ENCODE measurements around the gene PELI2.

PELI2 gene

GRCh38 chr14:56293506-56293905 is 175.3 kb downstream of the PELI2 start:
- H3K27ac ChIP-seq (ENCODE audit: low read depth, low read length), result no peak overlapping the region
- H3K4me3 ChIP-seq (ENCODE audit: low read depth in 1 of 2, low read length in 2 of 2), result no peak overlapping the region
- peaks cover 22% of the 10 kb centered on the region for H3K36me3 ChIP-seq (ENCODE audit: insufficient read depth, low read length)
- no peaks in the 10 kb centered on the region for H3K9me3 ChIP-seq (ENCODE audit: low read length)
- H3K27me3 ChIP-seq (ENCODE audit: control insufficient read depth in 1 of 2, insufficient read depth in 2 of 2, low read length in 2 of 2), result no peaks in the 10 kb centered on the region
- H3K4me1 ChIP-seq (ENCODE audit: insufficient read depth, low read length), result no peaks in the 10 kb centered on the region
- H3K9ac ChIP-seq (ENCODE audit: low read length), result no peak overlapping the region

- Histone ChIP-seq H3K9me3 (ENCODE audit: low read length) (no peaks in the 10 kb centered on the region), H3K4me3 (ENCODE audit: low read depth in 1 of 2, low read length in 2 of 2) (no peak overlapping the region), H3K4me1 (ENCODE audit: insufficient read depth, low read length) (no peaks in the 10 kb centered on the region), H3K36me3 (ENCODE audit: insufficient read depth, low read length) (peaks cover 22% of the 10 kb centered on the region), H3K27me3 (ENCODE audit: control insufficient read depth in 1 of 2, insufficient read depth in 2 of 2, low read length in 2 of 2) (no peaks in the 10 kb centered on the region), H3K27ac (ENCODE audit: low read depth, low read length) (no peak overlapping the region), H3K9ac (ENCODE audit: low read length) (no peak overlapping the region)
Observed at GRCh38 chr14:56294128-56294527, 175.9 kb downstream of the PELI2 start.

GRCh38 chr14:56295743-56296142 is 177.5 kb downstream of the PELI2 start:
- Histone ChIP-seq H3K4me1 (ENCODE audit: insufficient read depth, low read length) (no peaks in the 10 kb centered on the region), H3K27me3 (ENCODE audit: control insufficient read depth in 1 of 2, insufficient read depth in 2 of 2, low read length in 2 of 2) (no peaks in the 10 kb centered on the region), H3K4me3 (ENCODE audit: low read depth in 1 of 2, low read length in 2 of 2) (no peak overlapping the region), H3K36me3 (ENCODE audit: insufficient read depth, low read length) (peaks cover 17% of the 10 kb centered on the region), H3K27ac (ENCODE audit: low read depth, low read length) (no peak overlapping the region), H3K9me3 (ENCODE audit: low read length) (no peaks in the 10 kb centered on the region), H3K9ac (ENCODE audit: low read length) (no peak overlapping the region)

GRCh38 chr14:56297449-56297848 is 179.2 kb downstream of the PELI2 start:
- Histone ChIP-seq H3K27ac (ENCODE audit: low read depth, low read length) (no peak overlapping the region), H3K9me3 (ENCODE audit: low read length) (no peaks in the 10 kb centered on the region), H3K27me3 (ENCODE audit: control insufficient read depth in 1 of 2, insufficient read depth in 2 of 2, low read length in 2 of 2) (no peaks in the 10 kb centered on the region), H3K4me1 (ENCODE audit: insufficient read depth, low read length) (no peaks in the 10 kb centered on the region), H3K36me3 (ENCODE audit: insufficient read depth, low read length) (peaks cover 3% of the 10 kb centered on the region), H3K9ac (ENCODE audit: low read length) (no peak overlapping the region), H3K4me3 (ENCODE audit: low read depth in 1 of 2, low read length in 2 of 2) (no peak overlapping the region)

- Histone ChIP-seq H3K27me3 (ENCODE audit: control insufficient read depth in 1 of 2, insufficient read depth in 2 of 2, low read length in 2 of 2) (no peaks in the 10 kb centered on the region), H3K9me3 (ENCODE audit: low read length) (no peaks in the 10 kb centered on the region), H3K27ac (ENCODE audit: low read depth, low read length) (no peak overlapping the region), H3K9ac (ENCODE audit: low read length) (no peak overlapping the region), H3K36me3 (ENCODE audit: insufficient read depth, low read length) (peaks cover 3% of the 10 kb centered on the region), H3K4me1 (ENCODE audit: insufficient read depth, low read length) (no peaks in the 10 kb centered on the region), H3K4me3 (ENCODE audit: low read depth in 1 of 2, low read length in 2 of 2) (no peak overlapping the region)
Observed at GRCh38 chr14:56299306-56299984, 181.2 kb downstream of the PELI2 start.

GRCh38 chr14:56300495-56300894 is 182.3 kb downstream of the PELI2 start:
- Histone ChIP-seq H3K9ac (ENCODE audit: low read length) (no peak overlapping the region), H3K27me3 (ENCODE audit: control insufficient read depth in 1 of 2, insufficient read depth in 2 of 2, low read length in 2 of 2) (no peaks in the 10 kb centered on the region), H3K27ac (ENCODE audit: low read depth, low read length) (no peak overlapping the region), H3K36me3 (ENCODE audit: insufficient read depth, low read length) (peaks cover 3% of the 10 kb centered on the region), H3K4me3 (ENCODE audit: low read depth in 1 of 2, low read length in 2 of 2) (no peak overlapping the region), H3K4me1 (ENCODE audit: insufficient read depth, low read length) (no peaks in the 10 kb centered on the region), H3K9me3 (ENCODE audit: low read length) (no peaks in the 10 kb centered on the region)

- no peak overlapping the region for H3K9ac ChIP-seq (ENCODE audit: low read length)
- no peaks in the 10 kb centered on the region for H3K27me3 ChIP-seq (ENCODE audit: control insufficient read depth in 1 of 2, insufficient read depth in 2 of 2, low read length in 2 of 2)
- H3K4me3 ChIP-seq (ENCODE audit: low read depth in 1 of 2, low read length in 2 of 2), result no peak overlapping the region
- no peaks in the 10 kb centered on the region for H3K4me1 ChIP-seq (ENCODE audit: insufficient read depth, low read length)
- no peaks in the 10 kb centered on the region for H3K36me3 ChIP-seq (ENCODE audit: insufficient read depth, low read length)
- H3K27ac ChIP-seq (ENCODE audit: low read depth, low read length), result no peak overlapping the region
- H3K9me3 ChIP-seq (ENCODE audit: low read length), result no peaks in the 10 kb centered on the region
Observed at GRCh38 chr14:56304456-56304855, 186.2 kb downstream of the PELI2 start.

- H3K27me3 ChIP-seq (ENCODE audit: control insufficient read depth in 1 of 2, insufficient read depth in 2 of 2, low read length in 2 of 2), result no peaks in the 10 kb centered on the region
- no peaks in the 10 kb centered on the region for H3K36me3 ChIP-seq (ENCODE audit: insufficient read depth, low read length)
- H3K9me3 ChIP-seq (ENCODE audit: low read length), result no peaks in the 10 kb centered on the region
- no peak overlapping the region for H3K9ac ChIP-seq (ENCODE audit: low read length)
- H3K4me3 ChIP-seq (ENCODE audit: low read depth in 1 of 2, low read length in 2 of 2), result no peak overlapping the region
- no peaks in the 10 kb centered on the region for H3K4me1 ChIP-seq (ENCODE audit: insufficient read depth, low read length)
- H3K27ac ChIP-seq (ENCODE audit: low read depth, low read length), result no peak overlapping the region
Observed at GRCh38 chr14:56309198-56309597, 191.0 kb downstream of the PELI2 start.

GRCh38 chr14:56310643-56311042 is 192.4 kb downstream of the PELI2 start:
- H3K4me3 ChIP-seq (ENCODE audit: low read depth in 1 of 2, low read length in 2 of 2), result no peak overlapping the region
- no peak overlapping the region for H3K27ac ChIP-seq (ENCODE audit: low read depth, low read length)

GRCh38 chr14:56313789-56314188 is 195.6 kb downstream of the PELI2 start:
- Histone ChIP-seq H3K9ac (ENCODE audit: low read length) (no peak overlapping the region), H3K9me3 (ENCODE audit: low read length) (no peaks in the 10 kb centered on the region), H3K27me3 (ENCODE audit: control insufficient read depth in 1 of 2, insufficient read depth in 2 of 2, low read length in 2 of 2) (no peaks in the 10 kb centered on the region), H3K27ac (ENCODE audit: low read depth, low read length) (no peak overlapping the region), H3K36me3 (ENCODE audit: insufficient read depth, low read length) (no peaks in the 10 kb centered on the region), H3K4me3 (ENCODE audit: low read depth in 1 of 2, low read length in 2 of 2) (no peak overlapping the region), H3K4me1 (ENCODE audit: insufficient read depth, low read length) (no peaks in the 10 kb centered on the region)

More at GRCh38 chr14:56310643-56311042, 192.4 kb downstream of the PELI2 start:
- Histone ChIP-seq H3K9me3 (ENCODE audit: low read length) (no peaks in the 10 kb centered on the region), H3K9ac (ENCODE audit: low read length) (no peak overlapping the region), H3K4me1 (ENCODE audit: insufficient read depth, low read length) (no peaks in the 10 kb centered on the region), H3K27me3 (ENCODE audit: control insufficient read depth in 1 of 2, insufficient read depth in 2 of 2, low read length in 2 of 2) (no peaks in the 10 kb centered on the region), H3K36me3 (ENCODE audit: insufficient read depth, low read length) (no peaks in the 10 kb centered on the region)

GRCh38 chr14:56318393-56319115 is 200.3 kb downstream of the PELI2 start:
- H3K36me3 ChIP-seq (ENCODE audit: insufficient read depth, low read length), result no peaks in the 10 kb centered on the region
- no peaks in the 10 kb centered on the region for H3K27me3 ChIP-seq (ENCODE audit: control insufficient read depth in 1 of 2, insufficient read depth in 2 of 2, low read length in 2 of 2)
- H3K9ac ChIP-seq (ENCODE audit: low read length), result no peak overlapping the region

GRCh38 chr14:56321861-56322260 is 203.7 kb downstream of the PELI2 start:
- no peak overlapping the region for H3K27ac ChIP-seq (ENCODE audit: low read depth, low read length)
- H3K4me3 ChIP-seq (ENCODE audit: low read depth in 1 of 2, low read length in 2 of 2), result no peak overlapping the region
- no peaks in the 10 kb centered on the region for H3K9me3 ChIP-seq (ENCODE audit: low read length)
- no peaks in the 10 kb centered on the region for H3K27me3 ChIP-seq (ENCODE audit: control insufficient read depth in 1 of 2, insufficient read depth in 2 of 2, low read length in 2 of 2)
- no peaks in the 10 kb centered on the region for H3K36me3 ChIP-seq (ENCODE audit: insufficient read depth, low read length)
- H3K9ac ChIP-seq (ENCODE audit: low read length), result no peak overlapping the region
- H3K4me1 ChIP-seq (ENCODE audit: insufficient read depth, low read length), result no peaks in the 10 kb centered on the region

More at GRCh38 chr14:56318393-56319115, 200.3 kb downstream of the PELI2 start:
- Histone ChIP-seq H3K9me3 (ENCODE audit: low read length) (no peaks in the 10 kb centered on the region), H3K27ac (ENCODE audit: low read depth, low read length) (no peak overlapping the region), H3K4me3 (ENCODE audit: low read depth in 1 of 2, low read length in 2 of 2) (no peak overlapping the region), H3K4me1 (ENCODE audit: insufficient read depth, low read length) (no peaks in the 10 kb centered on the region)
